Measurements from ENCODE around the gene NAPB.
"Not testable (repeated sequence)": the region's sequence is repeated elsewhere in the genome, so short reads cannot be mapped to it uniquely, and the experiment has no call there.

NAPB gene

GRCh38 chr20:23365390-23366165 lies 55.7 kb downstream of the NAPB start:
- no peak for DNase-seq

GRCh38 chr20:23363257-23363649 lies 58.0 kb downstream of the NAPB start:
- no peak for DNase-seq

DNA sequence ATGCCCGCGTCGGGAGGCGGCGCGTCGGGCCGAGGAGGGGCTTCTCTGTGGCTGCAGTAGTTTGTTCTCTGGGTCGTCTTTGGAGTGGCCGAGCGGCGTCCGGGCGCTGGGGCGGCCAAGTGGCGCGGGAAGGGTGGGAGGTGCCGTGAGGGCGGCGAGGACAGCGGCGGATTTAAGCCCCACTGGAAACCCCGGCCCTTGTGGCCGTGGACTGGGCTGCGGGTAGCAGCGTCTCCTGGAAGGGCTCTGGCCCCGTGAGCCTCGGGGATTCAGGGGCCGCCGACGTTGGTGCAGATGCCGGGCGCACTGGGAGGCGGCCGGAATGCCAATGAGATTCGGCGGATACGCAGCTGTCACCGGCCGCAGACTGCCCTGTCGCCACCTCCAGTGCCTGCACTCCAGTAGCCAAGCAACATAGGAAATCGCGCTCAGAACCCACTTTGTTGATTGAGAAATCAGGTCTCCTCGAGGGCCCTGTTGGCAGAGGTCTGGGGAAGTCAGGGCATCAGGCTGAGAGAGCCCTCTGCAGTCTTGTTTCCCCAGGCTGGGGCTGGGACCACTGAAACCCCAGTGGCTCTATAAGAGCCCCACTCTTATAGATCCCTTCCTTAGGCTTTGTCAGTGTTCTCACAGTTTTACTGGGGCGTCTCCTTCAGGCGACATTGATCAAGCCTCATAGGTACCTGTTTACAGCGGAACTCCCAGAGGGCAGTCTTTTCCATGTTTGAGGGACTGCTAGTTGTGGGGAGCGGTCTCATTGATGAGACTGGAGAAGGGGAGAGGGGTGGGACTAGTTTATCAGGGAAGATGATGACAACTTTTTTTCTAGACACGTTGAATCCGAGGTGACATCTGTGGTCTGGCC lies 58.7 kb downstream of the NAPB start:
- no peak for DNase-seq

DNA sequence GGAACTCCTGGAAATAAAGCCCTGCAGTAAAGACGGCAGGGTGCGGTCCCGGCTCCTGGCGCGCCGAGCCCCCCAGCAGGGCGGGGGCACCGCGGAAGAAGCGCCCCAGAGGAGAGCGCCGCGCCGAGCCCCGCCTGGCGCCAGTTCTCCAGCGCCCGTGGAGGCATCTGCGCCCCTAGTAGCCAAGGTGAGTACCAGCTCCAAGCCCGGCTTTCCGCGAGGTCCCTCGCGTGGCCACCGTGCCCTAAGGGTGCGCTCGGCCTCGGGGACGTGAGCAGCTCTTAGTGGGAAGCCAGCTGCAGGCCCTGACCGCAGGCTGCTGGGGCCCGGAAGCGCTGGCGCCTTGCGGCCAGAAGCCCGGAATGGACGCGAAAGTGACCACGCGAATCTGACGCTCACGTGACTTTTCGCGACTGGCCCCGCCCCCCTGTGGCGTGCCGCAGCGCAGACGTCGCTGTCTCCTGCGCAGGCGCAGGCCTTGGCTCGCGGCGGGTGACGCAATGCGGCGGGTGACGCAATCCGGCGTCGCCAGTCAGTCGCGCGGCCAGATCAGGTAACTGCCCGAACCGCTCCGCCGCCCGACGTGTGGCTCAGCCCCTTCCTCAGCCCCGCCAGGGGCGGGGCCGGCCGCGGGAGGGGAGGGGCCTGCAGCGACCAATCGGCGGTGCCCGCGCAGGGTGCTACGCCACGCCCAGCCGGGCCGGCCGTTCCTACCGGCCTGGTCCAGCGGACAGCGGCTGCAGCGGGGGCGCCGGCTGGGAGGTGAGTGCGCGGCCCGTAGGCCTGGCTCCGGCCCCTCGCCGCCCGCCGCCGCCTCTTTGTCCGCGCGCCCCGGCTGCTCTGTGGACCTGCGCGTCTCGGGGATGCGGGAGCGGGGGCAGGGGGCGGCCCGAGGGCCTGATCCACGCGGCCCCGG lies 59.6 kb downstream of the NAPB start, which contains the start of gene GZF1:
Gene GZF1 (plus strand): TSS at position 707 of the 916 bp plus-strand sequence. CDS start 2,202 bp downstream, outside the sequence.
- peak; percentile 98 for DNase-seq

- no peak for DNase-seq
Measured at GRCh38 chr20:23361119-23361475, 60.2 kb downstream of the NAPB start.

DNA sequence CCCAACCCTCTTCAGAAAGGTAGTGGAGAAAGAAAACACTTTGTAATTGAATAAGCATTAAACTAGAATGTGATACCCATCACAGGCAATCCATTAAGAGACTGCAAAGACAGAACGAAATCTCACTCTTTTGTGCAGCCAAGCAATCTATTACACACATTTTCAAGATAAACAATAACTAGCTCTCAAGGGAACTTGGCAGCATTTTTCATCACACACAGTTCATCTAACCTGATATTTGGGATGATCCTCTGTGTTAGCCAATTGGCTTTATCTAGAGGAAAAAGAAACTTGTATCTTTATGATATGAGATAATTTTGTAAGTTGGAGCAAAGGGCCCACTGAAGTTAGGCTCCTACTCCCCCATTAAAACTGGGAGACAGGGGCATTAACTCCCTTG lies 60.8 kb downstream of the NAPB start:
- no peak for DNase-seq

DNA sequence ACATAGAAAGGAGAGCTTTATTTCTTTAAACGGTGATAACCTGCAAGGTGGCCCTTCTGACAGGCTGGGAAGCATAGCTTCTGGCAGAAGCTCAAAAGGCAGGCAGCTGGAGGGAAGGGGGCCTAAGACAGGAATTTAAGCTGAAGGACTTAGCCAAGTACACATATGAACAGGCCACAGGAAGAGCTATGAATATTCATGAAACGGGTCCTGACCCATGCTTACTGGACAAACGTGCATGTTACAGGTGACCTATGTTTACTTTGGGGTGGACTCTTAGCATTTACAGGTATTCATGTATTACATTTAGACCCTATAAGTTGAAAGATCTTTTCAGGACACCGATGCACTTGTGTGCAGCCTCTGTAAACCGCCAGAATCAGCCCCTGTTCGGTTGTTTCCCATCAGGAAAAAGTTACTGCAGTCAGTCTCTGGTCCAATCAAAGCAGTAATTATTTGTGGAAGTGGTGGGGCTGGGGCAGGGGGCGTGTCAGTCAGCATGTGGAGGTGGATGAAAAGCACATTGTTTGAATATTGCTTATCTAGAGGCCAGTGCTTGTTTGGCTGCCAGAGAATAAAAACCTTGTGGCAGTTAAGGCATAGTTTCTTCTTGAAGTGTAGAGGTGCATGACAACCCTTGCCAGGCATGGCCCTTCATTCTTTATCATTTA lies 62.2 kb downstream of the NAPB start:
- no peak for DNase-seq

- no peak for DNase-seq
Measured at GRCh38 chr20:23358563-23358906, 62.8 kb downstream of the NAPB start.

- DNase-seq = peak; percentile 100
Measured at GRCh38 chr20:23357767-23358562, 63.3 kb downstream of the NAPB start.

- no peak for DNase-seq
Measured at GRCh38 chr20:23356203-23356602, 65.1 kb downstream of the NAPB start.

DNA sequence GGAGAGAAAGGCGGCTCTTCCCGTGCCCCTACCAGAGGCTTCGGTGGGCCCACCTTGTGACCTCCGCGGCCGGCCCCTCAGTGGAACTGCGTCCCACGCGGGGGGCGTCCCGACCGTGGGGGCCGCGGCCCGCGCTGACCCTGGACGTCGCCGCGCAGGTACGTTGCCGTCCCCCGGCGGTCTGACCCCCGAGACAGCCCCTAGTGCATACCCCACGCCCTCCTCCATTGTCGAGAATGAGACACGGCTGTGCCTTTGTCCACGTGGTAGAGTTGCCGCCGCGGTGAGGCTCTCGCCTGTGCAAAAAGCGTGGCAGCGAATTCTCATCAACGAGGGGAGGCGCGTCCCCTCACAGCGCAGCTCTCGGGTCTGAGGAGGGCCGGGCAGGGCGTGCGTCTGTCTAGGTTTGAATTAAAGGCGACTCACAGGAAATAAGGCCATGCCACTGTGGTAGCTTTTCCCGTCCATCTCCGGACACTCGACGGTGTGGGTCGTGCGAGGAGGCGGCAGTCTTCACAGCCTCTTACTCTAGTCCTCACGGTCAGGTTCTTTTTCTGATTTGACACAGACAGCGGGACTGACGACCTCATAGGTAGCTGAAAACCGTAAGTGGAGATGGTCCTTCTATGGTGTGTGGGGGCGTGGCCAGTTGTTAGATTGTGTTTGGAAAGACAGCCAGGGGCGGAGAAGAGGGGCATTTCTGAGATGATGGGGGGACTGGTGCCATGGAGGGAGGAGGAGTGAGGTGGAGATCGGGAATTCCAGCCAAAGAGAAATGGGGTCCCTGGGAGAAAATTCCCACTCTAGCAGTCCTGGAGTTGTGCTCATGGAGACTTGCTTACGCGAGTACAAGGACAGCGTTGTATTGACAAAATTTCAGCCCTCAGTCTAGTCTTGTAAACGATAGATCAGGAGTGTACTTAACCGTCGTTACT lies 70.1 kb downstream of the NAPB start:
- peak; percentile 66 for DNase-seq

GRCh38 chr20:23350196-23350903 lies 70.9 kb downstream of the NAPB start, which contains the start of gene NXT1:
TSS of gene NXT1 (plus strand) at chr20:23350791. CDS start at chr20:23354042, 3,251 bp downstream.
- DNase-seq = peak; percentile 97

DNA sequence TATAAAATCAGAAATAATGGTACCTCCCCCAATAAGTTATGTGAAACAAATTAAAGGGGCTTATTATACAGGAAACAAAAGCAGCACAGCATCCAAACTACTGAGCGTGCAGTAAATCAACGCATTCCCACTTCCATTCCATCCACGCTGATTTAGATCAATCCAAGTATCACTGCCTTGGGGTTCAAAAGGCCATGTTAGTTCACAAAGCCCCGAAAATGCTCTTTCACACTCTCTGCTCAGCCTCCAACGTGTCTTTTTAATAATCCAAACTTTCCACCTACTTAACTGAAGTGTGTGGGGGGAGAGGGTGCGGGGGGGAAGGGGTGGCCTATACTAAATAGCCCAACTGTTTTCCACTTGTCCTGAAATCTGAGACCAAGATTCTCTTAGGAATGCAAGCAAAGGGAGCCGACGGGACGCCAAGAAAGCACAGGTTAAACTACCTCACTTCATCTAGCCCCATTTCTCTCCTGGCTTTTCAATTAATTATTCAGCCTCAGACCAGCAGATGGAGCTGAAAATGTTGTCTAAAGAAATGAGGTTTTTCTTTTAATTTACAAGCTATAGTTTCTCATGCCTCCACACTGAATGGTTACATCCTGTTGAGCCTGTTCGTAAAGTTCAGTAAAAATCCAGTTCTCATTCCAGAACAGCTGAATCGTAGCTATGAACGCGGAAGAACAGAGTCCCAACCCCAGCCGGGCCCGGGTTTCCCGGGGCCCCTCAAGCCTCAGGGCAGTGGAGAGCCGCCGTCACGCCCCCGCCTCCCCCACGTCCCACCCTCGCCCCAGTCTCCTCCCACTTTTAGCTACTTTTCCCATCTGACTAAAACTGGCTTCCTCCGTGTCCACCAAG lies 71.7 kb downstream of the NAPB start:
- peak; percentile 73 for DNase-seq

DNA sequence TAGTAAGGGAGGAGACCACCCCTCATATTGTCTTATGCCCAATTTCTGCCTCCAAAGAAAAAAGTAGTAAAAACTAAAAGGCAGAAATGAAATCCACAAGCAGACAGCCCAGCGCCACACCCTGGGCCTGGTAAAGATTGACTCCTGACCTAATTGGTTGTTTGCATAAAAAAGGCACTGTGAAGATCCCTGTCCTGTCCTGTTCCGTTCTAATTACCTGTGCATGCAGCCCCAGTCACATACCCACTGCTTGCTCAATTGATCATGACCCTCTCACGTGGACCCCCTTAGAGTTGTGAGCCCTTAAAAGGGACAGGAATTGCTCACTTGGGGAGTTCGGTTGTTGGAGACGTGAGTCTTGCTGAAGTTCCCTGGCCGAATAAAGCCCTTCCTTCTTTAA lies 72.8 kb downstream of the NAPB start:
- not testable (repeated sequence) for DNase-seq

GRCh38 chr20:23347791-23348190 lies 73.5 kb downstream of the NAPB start:
- no peak for DNase-seq

DNA sequence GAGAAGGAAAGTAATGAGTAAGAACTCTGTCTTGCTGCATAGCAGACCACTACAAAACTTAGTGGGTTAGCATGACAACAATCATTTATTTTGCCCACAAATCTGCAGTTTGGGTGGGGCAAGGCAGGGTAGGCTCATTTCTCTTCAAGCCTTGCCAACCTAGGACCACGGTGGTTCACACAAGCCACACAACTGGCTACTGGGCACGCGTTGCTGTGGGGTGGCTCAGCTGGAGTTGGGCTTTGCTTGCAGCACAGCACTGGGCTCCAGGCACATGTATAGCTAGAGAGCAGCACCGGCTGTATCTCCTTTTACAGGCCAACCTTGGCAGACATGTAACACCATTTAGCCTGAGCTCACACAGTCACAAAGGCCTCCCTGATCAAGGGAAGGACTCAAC lies 75.3 kb downstream of the NAPB start:
- DNase-seq = no peak

DNA sequence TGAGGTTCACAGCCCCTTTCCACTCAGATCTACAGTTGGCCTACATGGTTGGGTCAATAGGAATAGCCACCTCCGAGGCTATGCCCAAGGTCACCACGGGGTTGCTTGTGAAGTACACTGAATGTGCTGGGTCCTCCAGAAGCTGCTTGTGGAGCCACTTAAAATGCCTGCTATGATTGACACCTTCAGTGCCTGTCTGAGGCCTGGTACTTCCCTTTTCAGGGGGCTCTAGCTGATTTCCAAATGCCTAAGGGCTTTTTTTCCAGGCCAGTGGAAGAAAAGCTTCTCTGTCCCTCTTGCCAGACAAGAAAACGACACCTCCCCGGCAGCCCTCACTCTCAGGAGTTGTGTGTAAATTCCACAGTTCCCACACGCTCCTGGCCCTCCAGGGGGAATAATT lies 77.0 kb downstream of the NAPB start:
- no peak for DNase-seq

DNA sequence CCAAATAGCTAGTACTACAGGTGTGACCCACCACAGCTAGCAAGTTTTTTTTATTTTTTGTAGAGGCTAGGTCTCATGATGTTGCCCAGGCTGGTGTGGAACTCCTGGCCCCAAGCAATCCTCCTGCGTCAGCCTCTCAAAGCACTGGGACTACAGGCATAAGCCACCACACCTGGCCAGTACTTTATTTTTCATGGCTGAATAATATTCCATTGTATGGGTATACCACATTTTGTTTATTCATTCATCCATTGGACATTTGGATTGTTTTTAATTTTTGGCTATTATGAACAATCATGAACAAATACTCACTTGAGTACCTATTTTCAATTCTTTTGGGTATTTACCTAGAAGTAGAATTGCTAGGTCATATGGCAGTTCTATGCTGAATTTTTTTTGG lies 77.7 kb downstream of the NAPB start:
- DNase-seq = no peak

DNA sequence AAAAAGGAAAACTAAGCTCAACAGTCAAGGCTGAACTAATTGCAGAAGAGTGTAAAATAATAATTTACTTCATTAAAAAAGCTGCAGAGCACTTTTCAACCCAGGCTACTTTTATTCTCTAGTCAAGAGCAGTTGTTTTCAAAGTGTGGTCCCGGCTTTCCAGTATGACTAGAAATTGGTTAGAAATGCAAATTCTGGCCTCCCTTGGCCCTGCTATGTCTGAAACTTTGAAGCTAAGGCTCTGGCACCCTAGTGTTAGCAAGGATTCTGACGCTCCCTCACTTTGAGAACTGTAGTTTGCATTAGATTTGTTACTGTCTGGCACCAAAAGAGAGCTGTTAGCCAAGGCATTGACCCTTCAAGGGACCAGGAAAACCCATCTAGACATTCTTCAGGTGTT lies 80.2 kb downstream of the NAPB start:
- no peak for DNase-seq

Data from stimulated activated CD4-positive, alpha-beta T cell treated with anti-CD3 and anti-CD28 coated beads, Interleukin-4, amount 100 ng/mL, for 1 hour (primary cell).